Measurements from ENCODE around the gene GRAMD2A.

GRAMD2A gene

DNA sequence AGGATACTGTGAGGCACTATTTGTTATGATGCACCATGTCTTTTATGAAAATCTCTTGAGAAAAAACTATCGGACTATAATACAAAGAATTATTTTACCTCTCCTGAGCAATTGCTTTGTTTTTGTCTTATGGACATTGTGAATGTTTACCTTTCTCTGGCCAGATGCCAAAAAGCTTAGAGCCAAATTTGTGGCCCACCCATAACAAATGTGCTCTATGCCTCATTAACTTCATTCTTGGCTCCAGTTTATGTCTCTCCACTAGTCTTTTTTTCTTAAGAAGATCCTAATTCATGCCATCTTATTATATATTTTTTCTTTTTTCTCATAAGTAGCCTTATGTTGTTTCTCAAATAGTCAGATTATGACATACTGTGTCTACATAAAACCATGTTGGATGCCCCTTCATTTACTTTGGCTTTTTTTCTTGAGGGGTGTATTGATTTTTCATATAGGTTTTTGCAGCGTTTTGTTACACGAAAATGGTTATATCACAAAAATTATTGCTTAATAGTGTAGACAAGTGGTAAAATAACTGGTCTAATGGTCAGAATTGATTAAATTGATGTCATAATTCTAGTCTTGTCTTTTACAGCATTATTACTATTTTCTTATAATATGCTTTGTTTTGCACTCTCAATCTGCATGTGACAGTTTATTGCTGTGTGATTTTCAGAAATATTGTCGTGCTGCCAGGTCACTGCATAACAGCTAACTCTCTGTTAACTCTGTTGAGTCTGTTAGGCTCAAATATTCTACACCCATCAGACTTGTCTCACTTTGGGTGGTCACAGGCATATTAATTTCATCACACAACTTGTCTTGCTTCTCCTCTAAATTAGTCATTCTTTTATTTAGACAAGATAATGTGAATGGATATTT, 61.2 kb downstream of the GRAMD2A start:
- no peak for DNase-seq (ENCODE audit: low spot score)

DNA sequence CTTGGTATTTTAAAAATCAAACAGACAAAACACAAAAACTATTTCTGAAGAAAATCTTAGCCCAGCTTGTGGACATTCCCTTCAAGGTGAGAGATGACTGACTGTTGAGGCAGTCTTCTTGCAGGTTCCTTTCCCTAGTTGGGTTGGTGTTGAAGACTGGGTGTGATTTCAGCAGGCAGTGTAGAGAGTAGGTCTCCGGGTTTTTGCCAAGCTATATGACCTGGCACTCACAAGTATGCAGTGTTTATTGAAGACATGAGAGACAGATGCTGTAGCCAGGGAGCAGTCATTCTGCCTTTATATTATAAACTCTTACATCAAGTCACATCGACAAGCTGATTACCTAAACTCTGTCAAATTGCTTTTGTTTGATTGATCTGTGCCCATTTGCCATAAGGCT, 61.9 kb downstream of the GRAMD2A start:
- DNase-seq (ENCODE audit: low spot score), result no peak

DNA sequence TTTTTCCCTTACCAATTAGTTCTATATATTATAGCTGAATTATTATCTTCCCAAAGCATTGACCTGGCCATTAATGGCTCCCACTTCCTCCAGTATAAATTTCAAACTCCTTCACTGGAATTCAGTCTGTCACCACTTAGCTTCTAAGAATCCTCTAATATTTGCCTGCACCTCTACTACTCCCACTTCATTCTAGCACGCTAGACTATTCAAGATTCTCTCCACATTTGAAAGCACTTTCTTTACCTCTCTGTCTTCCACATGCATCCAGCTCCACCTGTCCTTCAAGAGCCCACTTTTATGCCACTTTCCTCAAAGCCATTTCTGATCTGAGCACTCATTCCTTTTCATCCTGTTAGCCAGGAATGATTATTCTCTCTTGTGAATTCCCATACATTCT, 64.4 kb downstream of the GRAMD2A start:
- no peak for DNase-seq (ENCODE audit: low spot score)

DNA sequence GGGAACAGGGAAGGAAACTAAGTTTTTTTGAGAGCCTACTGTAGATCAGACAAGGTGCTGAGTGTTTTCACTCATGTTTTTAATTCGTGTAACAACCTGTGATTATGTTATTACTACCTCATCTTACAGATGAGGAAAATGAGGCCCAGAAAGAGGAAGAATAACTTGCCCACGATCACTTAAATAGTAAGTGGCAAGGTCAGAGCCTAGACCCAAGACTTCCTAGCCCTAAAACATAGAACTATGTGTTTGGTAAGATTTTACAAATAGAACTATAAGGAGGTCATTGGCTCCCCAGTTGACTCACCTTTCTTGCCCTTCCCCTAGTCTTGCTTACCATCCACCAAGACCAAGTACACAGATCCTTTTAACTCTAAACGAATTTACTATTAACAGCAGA, 65.7 kb downstream of the GRAMD2A start:
- DNase-seq (ENCODE audit: low spot score), result no peak

DNA sequence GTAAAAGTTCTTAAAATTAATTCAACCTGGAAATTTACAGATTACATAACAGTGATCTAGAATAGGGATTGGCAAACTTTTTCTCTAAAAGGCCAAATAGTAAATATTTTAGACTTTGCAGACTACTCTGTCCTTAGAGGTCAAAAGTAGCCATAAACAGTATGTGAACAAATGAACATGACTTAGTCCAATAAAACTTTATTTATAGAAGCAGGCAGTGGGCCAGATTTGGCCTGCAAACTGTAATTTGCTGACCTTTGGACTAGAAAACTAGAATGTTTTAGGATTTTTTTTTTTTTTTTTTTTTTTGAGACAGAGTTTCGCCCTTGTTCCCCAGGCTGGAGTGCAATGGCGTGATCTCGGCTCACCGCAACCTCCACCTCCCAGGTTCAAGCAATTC, 67.3 kb downstream of the GRAMD2A start:
- DNase-seq (ENCODE audit: low spot score), result no peak

DNA sequence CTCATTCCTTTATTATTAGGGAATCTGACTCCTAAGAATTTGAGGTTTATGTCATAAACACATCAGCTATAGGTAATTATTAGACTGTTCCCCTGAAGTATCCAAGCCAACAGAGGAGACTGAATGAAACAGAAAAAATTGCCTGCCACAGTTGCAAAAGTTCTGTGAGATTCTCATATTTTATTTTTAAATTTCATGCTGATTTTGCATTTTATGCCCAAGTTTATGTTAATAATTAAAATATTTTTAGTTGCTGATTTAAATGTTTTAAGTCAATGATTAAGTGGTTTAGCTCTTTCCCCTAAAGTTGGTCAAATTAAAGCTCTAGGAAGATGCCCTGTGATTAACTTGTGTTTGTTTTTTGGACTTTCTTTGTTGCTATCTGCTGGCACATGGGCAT, 69.2 kb downstream of the GRAMD2A start:
- DNase-seq (ENCODE audit: low spot score), result no peak

DNA sequence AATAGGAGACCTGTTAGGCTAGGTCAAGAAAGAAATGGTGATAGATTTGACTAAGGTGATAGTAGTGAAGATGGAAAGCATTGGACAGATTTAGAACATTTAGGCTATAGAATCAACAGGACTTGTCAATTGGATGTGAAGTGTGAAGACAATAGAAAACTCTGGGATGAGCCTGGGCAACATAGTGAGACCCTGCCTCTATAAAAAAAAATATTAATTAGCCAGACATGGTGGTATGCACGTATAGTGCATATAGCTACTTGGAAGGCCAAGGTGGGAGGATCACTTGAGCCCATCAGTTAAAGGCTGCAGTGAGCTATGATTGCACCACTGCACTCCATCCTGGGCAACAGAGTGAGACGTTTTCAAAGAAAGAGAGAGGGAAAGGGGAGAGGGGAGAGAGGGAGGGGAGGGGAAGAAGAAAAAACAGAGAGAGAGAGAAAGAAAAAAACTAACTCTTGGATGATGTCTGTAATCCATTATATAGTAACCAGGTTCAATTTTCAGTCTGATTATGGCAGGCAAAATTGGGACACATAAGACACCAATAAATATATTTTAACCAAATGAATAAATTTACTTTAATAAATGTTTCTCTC, 69.8 kb downstream of the GRAMD2A start:
- DNase-seq (ENCODE audit: low spot score), result no peak

DNA sequence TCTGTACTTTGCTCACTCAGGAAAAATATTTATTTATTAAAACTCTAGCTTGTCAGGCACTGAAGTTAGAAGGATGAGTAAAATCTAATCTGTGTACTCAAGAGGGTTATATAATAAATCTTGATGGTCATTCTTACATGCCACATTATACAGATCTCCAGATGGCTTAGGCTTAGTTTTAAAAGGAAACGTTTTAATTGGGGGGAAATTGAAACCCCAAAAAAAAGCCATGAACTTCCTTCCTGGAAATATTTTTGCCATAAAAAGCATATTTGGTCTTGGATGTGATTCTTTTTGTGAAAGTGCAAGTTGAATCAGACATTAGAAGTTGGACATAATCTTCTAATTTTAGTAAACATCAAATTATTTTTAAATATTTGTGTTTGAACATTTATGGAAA, 73.4 kb downstream of the GRAMD2A start:
- no peak for DNase-seq (ENCODE audit: low spot score)

DNA sequence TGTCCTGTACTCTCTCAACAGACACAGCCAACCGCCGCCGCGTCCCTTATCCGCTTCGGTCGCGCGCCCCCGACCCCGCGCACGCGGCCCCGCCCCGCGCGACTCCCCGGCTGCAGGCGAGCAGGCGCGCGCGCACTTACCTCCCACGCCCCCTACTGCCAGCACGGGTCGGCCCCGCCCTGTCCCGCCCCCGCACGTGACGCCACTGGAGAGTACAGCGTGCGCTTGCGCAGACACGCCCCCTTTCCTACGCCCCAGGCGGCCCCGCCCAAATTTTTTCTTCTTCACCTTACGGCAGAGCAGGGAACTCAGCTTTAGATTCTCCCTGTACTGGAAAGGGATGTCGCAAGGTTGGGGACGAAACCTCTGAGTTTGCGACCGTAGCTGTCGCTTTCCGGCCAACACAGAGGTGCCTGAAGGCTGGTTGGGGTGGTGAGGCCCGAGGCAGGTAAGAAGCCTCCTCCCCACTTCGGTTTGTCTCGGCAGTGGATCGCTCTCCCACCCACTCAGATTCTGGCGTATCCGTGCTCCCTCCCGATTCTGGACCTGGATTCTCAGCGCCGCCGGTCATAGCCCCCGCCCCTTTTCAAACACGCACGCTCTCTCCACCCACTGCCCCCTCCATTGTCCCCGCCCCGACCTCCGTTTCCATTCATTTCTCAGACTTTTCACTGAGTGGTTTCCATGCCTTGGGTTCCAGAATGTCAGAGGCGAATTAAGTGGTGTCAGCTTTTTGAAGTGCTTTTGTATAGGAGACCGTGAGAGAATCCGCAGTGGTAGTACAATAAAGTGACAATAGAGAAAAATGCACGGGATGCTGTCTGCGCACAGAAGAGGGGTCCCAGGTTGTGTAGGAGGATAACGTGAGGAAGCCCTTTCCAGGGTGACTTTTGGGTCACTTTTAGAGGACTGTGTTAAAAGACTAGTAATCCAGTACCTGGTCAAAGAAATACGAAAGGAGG, 79.3 kb downstream of the GRAMD2A start, which contains the start of the genes MYO9A and SENP8:
Gene MYO9A, minus strand, starts transcription at position 134 of the 962 bp plus-strand sequence. CDS start 71,587 bp downstream, outside the sequence.
Gene SENP8, plus strand, starts transcription at position 387 of the 962 bp plus-strand sequence. CDS start 21,221 bp downstream, outside the sequence.
- DNase-seq (ENCODE audit: low spot score), result peak; percentile 99

DNA sequence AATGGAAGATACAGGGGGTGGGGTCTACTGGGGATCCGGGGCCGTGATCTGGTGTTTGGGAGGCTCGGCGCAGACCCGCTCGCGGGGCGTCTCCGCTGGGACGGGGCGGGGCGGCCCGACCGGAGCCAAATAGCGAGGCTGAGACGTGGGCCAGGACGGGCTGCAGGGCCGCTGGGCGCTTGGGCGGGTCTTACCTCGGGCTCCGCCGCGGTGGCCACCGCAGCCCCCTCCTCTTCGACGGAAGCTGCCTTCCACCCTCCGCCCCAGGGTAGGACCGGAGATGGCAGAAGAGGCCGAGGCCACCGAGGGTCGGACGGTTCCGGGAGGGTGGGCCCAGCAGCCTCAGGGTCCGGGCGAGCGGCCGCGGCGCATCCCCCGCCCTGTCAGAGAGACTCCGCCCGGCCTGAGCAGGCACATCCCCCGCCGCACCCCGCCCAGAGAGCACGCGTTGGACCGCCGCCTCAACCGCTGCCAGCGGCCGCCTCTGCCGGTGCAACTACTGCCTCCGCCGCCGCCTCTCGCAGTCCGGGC, 80.0 kb downstream of the GRAMD2A start:
- peak; percentile 62 for DNase-seq (ENCODE audit: low spot score)

DNA sequence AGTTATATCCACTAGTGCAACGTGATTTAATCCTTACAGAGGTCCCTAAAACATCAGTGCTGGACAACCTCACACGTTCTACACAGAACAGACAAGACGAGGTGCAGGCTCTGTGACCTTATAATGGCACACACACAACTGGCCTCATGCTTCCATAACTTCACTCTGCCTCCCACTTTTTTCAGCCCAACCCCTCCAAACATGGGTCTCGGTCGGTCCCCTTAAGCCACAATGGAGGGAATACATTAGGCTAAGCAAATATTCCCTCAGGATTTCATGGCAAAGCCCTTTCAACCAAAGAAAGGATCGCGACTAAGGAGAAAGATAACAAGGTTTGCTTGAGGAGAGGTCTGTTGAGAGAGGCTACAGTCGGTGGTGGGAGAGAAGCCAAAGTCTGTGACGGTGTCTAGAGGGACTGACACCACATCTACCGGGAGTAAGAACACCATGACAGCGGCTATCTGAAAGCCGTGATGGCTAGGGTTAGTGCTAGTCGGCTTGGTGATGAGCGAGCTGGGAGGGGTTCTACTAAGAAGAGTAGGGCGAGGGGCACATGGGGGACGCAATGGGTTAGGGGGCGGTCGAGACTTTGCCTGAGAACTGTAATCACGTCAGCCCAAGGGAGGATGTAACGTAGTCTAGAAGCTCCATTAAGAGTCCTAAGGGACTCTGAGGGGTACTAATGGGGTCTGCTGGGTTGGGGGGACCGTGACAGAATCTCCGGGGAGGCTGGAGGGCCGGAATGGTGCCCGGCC, 80.7 kb downstream of the GRAMD2A start:
- peak; percentile 7 for DNase-seq (ENCODE audit: low spot score)

DNA sequence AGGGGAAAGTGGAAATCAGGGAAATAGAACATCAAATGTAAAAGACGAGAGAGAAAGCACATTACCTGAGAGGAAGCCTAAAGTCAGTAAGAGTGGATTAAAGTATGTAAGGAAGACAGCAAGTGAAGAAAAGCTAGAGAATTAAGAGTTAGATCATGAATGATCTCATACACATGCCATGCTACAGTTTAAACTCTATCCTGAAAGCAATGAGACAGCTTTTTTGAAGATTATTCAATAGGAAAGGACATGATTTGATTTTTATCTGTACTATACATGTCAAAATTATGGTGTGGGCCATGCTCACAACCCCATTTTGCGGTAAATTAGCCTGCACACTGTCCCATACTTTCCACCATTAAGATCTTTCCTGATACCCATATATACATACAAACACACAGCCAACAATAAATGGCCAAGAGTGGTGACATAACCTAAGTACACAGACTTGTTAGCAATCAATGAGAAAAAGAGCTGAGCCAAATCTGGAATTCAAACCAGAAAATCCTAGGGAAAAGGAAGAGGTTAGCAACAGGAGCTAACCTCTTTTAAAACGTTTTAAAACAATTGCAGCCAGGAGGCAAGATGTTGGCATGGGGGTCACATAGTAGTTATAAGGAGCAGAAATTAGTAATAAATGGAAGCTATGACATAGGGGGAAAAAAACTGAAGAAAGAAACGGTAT, 84.1 kb downstream of the GRAMD2A start:
- DNase-seq (ENCODE audit: low spot score), result no peak

DNA sequence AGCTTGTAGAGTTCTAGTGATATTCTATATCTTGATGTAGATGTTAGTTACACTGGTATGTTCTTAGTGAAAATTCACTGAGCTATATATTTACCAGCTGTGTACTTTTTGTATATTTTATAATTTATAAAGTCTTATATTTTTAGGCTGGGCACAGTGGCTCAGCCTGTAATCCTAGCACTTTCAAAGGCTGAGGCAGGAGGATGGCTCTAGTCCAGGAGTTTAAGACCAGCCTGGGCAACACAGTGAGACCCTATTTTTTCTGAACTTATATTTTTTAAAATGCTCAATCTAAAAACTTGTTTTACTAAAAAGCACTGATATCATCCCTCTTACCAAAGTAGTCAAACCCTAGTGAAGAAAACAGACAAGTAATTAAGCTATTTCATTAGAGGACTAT, 84.8 kb downstream of the GRAMD2A start:
- DNase-seq (ENCODE audit: low spot score), result no peak

DNA sequence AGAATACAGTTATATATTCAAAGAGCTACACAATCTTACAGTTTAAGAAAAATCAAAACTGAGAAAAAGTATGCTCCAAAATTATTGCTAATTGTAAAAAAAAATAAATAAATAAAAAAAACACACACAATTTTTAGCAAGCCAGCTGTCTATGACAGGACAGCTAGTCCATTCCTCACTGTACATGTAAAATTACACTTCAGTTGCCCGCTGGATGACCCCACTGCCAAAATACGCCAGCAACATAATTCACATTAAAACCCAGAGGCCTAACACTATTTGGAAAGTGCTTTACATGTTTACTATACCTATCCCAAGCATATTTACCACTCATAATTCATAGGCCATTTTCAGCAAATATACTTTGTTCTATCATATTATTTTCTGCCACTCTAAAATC, 85.5 kb downstream of the GRAMD2A start:
- no peak for DNase-seq (ENCODE audit: low spot score)

DNA sequence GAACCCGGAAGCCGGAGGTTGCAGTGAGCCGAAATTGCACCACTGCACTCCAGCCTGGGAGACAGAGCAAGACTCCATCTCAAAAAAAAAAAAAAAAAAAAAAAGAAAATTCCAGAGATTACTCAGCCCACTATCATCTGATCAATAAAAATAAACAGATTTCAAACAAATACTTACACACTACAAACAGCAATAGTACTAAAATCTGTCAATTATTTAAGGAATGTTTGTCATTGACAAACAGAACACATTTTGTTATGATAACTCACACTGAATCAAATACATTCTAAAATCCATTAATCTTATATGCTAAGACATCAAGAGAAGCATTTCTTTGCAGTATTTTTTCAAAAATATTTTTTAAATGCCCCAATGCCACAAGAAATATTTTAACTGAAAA, 87.2 kb downstream of the GRAMD2A start:
- no peak for DNase-seq (ENCODE audit: low spot score)
